ENCODE measurements around the gene OR10A6.

OR10A6 gene

GRCh38 chr11:7909585-7910285 lies 21.3 kb downstream of the OR10A6 start:
- DNase-seq, result no peak

GRCh38 chr11:7907121-7907520 lies 23.9 kb downstream of the OR10A6 start:
- DNase-seq, result no peak

- no peak for DNase-seq
These were observed 24.6 kb downstream of the OR10A6 start for GRCh38 chr11:7906481-7906880.

GRCh38 chr11:7905961-7906429 lies 25.1 kb downstream of the OR10A6 start:
- DNase-seq, result no peak

- DNase-seq, result no peak
These were observed 25.5 kb downstream of the OR10A6 start for GRCh38 chr11:7905549-7905948.

- DNase-seq, result no peak
These were observed 26.2 kb downstream of the OR10A6 start for GRCh38 chr11:7904917-7905316.

GRCh38 chr11:7903940-7904339 lies 27.1 kb downstream of the OR10A6 start:
- DNase-seq, result no peak

GRCh38 chr11:7901319-7901854 lies 29.7 kb downstream of the OR10A6 start:
- DNase-seq, result no peak

GRCh38 chr11:7900686-7901085 lies 30.4 kb downstream of the OR10A6 start:
- DNase-seq, result no peak

- DNase-seq, result no peak
These were observed 31.6 kb downstream of the OR10A6 start for GRCh38 chr11:7899418-7899817.

- no peak for DNase-seq
These were observed 32.3 kb downstream of the OR10A6 start for GRCh38 chr11:7898666-7899283.

GRCh38 chr11:7896009-7896785 lies 34.9 kb downstream of the OR10A6 start:
- no peak for DNase-seq

GRCh38 chr11:7894251-7894650 lies 36.8 kb downstream of the OR10A6 start:
- no peak for DNase-seq

- DNase-seq, result no peak
These were observed 37.3 kb downstream of the OR10A6 start for GRCh38 chr11:7893796-7894195.

- DNase-seq, result peak; percentile 6
These were observed 38.2 kb downstream of the OR10A6 start for GRCh38 chr11:7892840-7893254.

- DNase-seq, result no peak
These were observed 38.9 kb downstream of the OR10A6 start for GRCh38 chr11:7892059-7892699.

- DNase-seq, result no peak
These were observed 40.5 kb downstream of the OR10A6 start for GRCh38 chr11:7890417-7891172.

GRCh38 chr11:7889985-7890384 lies 41.1 kb downstream of the OR10A6 start:
- DNase-seq, result no peak

- DNase-seq, result no peak
These were observed 48.2 kb downstream of the OR10A6 start for GRCh38 chr11:7882860-7883259.

Measured in KG1 (cell line).